HL-60 (cell line): ENCODE results near the gene P2RY6.

Experiments used
- DNase-seq, 2 experiments: peaks; one replicate each; pipeline ENCODE4 v3.0.0-alpha.2; 2010 to 2020; ENCODE audit warnings: low read depth in 1 of 2, low spot score in 1 of 2
- H3K27ac ChIP-seq: fragments of 250-450 bp; sonication (Bioruptor Pico); replicated peaks from 2 replicates; pipeline ENCODE4 v1.5.1; 2020; ENCODE audit warnings: mild to moderate bottlenecking, moderate library complexity
- H3K27me3 ChIP-seq: fragments of 250-450 bp; sonication (Bioruptor Pico); 2 replicates; pipeline ENCODE4 v1.5.1; 2021; ENCODE audit warnings: mild to moderate bottlenecking, moderate library complexity; ENCODE audit not compliant: insufficient read depth, poor library complexity, severe bottlenecking
- H3K4me3 ChIP-seq: replicated peaks from 2 replicates; pipeline ENCODE4 v1.5.1; 2011; ENCODE audit warnings: mild to moderate bottlenecking, control low read depth, low read length; ENCODE audit not compliant: insufficient read depth
- GABPA ChIP-seq: IDR thresholded peaks from 2 replicates; pipeline ENCODE4 v1.6.1; 2012; ENCODE audit warnings: low read depth
- POLR2AphosphoS5 ChIP-seq: IDR thresholded peaks from 2 replicates; pipeline ENCODE4 v1.6.1; 2012; ENCODE audit warnings: low read depth
- SPI1 ChIP-seq: IDR thresholded peaks from 2 replicates; pipeline ENCODE4 v1.6.1; 2012; ENCODE audit warnings: low read depth, mild to moderate bottlenecking, borderline replicate concordance
- TF ChIP-seq, protein P1 (sequence below): IDR thresholded peaks from 2 replicates; pipeline ENCODE4 v1.6.1; 2012; ENCODE audit warnings: low read depth; ENCODE audit not compliant: insufficient replicate concordance
- TF ChIP-seq, protein P2 (sequence below): IDR thresholded peaks from one replicate; pipeline ENCODE4 v1.5.1; 2011; ENCODE audit warnings: low read length, control low read depth, inconsistent platforms; ENCODE audit not compliant: insufficient read depth

The P2RY6 gene

DNA sequence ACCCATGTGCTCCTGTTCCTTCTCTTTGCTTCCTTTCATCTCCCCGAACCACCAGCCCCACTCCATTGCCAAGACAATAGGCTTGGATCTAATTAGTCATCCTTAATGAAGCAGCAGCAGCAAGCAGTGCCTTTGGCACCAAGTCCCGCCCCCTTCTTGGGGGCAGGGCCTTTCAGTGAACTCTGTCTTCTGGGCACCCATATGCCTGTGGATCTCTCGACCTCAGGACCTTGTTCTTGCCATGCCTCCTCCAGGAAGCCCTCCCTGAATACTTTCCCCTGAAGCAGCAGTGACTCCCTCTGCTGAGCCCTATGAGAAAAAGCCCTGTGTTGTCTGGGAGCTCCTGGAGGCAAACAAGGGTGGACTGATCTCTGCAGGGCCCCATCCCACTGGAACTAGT, 68.0 kb downstream of the P2RY6 start:
- TF ChIP-seq SPI1 (no peak), GABPA (no peak), POLR2AphosphoS5 (no peak)
- TF ChIP-seq, protein P1, sequence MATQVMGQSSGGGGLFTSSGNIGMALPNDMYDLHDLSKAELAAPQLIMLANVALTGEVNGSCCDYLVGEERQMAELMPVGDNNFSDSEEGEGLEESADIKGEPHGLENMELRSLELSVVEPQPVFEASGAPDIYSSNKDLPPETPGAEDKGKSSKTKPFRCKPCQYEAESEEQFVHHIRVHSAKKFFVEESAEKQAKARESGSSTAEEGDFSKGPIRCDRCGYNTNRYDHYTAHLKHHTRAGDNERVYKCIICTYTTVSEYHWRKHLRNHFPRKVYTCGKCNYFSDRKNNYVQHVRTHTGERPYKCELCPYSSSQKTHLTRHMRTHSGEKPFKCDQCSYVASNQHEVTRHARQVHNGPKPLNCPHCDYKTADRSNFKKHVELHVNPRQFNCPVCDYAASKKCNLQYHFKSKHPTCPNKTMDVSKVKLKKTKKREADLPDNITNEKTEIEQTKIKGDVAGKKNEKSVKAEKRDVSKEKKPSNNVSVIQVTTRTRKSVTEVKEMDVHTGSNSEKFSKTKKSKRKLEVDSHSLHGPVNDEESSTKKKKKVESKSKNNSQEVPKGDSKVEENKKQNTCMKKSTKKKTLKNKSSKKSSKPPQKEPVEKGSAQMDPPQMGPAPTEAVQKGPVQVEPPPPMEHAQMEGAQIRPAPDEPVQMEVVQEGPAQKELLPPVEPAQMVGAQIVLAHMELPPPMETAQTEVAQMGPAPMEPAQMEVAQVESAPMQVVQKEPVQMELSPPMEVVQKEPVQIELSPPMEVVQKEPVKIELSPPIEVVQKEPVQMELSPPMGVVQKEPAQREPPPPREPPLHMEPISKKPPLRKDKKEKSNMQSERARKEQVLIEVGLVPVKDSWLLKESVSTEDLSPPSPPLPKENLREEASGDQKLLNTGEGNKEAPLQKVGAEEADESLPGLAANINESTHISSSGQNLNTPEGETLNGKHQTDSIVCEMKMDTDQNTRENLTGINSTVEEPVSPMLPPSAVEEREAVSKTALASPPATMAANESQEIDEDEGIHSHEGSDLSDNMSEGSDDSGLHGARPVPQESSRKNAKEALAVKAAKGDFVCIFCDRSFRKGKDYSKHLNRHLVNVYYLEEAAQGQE, result no peak
- TF ChIP-seq, protein P2, sequence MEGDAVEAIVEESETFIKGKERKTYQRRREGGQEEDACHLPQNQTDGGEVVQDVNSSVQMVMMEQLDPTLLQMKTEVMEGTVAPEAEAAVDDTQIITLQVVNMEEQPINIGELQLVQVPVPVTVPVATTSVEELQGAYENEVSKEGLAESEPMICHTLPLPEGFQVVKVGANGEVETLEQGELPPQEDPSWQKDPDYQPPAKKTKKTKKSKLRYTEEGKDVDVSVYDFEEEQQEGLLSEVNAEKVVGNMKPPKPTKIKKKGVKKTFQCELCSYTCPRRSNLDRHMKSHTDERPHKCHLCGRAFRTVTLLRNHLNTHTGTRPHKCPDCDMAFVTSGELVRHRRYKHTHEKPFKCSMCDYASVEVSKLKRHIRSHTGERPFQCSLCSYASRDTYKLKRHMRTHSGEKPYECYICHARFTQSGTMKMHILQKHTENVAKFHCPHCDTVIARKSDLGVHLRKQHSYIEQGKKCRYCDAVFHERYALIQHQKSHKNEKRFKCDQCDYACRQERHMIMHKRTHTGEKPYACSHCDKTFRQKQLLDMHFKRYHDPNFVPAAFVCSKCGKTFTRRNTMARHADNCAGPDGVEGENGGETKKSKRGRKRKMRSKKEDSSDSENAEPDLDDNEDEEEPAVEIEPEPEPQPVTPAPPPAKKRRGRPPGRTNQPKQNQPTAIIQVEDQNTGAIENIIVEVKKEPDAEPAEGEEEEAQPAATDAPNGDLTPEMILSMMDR, result no peak
- H3K27ac ChIP-seq, result no peak overlapping the region
- no peaks in the 10 kb centered on the region for H3K27me3 ChIP-seq
- H3K4me3 ChIP-seq, result no peak overlapping the region
- DNase-seq, result no peak

DNA sequence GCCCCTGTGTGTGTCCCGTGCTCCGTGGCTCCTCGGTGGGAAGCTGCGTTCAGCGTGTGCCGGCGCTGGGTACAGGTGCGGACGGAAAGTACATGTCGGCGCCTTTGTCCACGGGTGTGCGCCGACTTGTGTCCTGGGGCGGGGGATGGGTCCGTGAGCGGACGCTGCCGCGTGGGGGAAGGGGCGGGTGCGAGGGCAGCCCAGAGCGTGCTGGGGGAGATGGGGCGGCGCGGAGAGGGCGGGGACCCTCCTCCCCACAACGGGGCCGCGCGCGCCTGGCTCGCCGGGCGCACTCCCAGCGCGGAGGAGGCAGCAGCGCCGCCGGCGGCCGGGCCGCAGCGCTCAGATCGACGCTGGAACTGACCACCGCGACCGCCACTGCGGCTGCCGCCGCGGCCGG, 70.5 kb downstream of the P2RY6 start:
- no peaks in the 10 kb centered on the region for H3K27me3 ChIP-seq
- no peak for DNase-seq
- no peak overlapping the region for H3K27ac ChIP-seq
- no peak for TF ChIP-seq GABPA
- TF ChIP-seq SPI1, result no peak
- TF ChIP-seq, protein P1, result no peak
- TF ChIP-seq POLR2AphosphoS5, result no peak
- no peak overlapping the region for H3K4me3 ChIP-seq

DNA sequence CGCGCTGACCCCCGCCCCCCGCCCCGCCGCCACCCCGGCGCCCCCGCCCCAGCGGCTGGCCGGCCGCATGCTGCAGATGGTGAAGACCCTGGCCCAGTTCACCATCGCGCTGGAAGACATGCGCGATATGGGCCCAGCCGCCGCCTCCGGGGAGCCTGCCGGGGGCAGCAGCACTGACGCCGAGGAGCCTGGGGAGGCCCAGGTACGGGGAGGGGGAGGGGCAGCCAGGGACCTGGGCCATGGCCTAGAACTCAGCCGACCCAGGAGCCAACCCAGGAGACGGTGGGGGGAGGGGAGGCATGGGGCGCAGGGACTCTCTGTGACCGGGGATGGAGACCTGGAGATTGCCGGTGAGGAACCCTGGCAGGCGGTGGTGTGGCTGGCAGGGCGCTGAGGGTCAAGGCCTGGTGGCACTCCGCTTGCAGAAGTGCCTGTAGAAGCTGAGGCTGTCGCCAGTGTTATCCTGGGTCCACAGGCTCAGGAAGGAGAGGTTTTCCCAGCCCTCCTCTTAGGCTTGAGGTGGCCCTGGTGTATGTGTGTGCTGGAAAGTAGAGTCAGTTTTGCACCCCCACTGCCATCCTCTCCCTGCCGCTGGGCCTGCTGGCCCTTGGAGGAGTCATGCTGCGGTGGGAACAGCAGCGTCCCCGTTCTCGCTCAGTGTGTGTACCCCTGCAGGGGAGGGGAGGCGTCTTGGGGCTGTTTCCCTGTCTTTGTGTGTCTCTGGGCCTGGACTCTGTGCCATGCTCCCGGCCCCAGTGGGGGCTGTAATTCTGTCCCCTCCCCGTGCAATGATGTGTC, 71.1 kb downstream of the P2RY6 start:
- DNase-seq, result no peak
- no peak overlapping the region for H3K4me3 ChIP-seq
- H3K27ac ChIP-seq, result no peak overlapping the region
- H3K27me3 ChIP-seq, result no peaks in the 10 kb centered on the region
- TF ChIP-seq GABPA, result no peak
- TF ChIP-seq POLR2AphosphoS5, result no peak
- TF ChIP-seq, protein P2, result no peak
- no peak for TF ChIP-seq SPI1
- TF ChIP-seq, protein P1, result no peak
